ENCODE data around the gene OR12D2. TPM values are rescaled to one million over a fixed set of nuclear protein-coding genes. Genes with fewer than 3 reads are reported as not detected.

Gene OR12D2
- total and polyA plus RNA-seq, 2 of the 4 experiments (the other 2 are of a cell fraction) = not detected

DNA sequence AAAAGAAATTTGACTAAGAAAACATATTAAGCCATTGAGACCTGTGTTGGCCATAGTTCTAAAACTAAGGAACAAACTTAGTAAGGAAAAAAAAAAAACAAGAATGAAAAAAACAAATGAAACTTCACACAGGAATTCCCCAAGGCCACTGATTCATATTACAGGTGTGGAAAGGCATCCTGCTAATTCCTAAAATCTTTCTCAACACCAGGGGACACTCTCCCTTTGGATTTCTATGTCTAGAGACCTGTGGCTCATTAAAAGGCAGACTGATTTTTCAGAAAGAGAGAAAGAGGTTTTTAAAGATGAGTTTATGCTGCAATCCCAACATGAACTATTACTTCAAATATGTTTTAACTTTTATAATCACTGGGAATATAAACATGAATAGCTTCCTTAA, 19.2 kb downstream of the OR12D2 start, which contains the start of gene OR12D1:
OR12D1 (plus strand) TSS at position 341 of the 400 bp plus-strand sequence.
- H3K36me3 ChIP-seq (ENCODE audit: control insufficient read depth, insufficient read depth, low read length) = no peaks in the 10 kb centered on the region
- no peak within 1 kb of the TSS for H2BK20ac ChIP-seq (ENCODE audit: low read depth, low read length)
- no peak within 1 kb of the TSS for H2BK5ac ChIP-seq (ENCODE audit: low read depth, low read length, poor library complexity, severe bottlenecking)
- no peaks in the 10 kb centered on the region for H3K4me1 ChIP-seq (ENCODE audit: control insufficient read depth, insufficient read depth, low read length)
- no peak within 1 kb of the TSS for H3K4me3 ChIP-seq (ENCODE audit: insufficient read depth, low read depth, low read length)
- H4K20me1 ChIP-seq (ENCODE audit: insufficient read depth, low read length) = no peaks in the 10 kb centered on the region
- H3K14ac ChIP-seq (replicated peaks; ENCODE audit: low read depth, low read length) = no peak within 1 kb of the TSS
- no peak within 1 kb of the TSS for H2AK5ac ChIP-seq (ENCODE audit: low read depth, low read length)
- ATAC-seq (ENCODE audit: low read depth) (no peak), DNase-seq (no peak)
- BruUV-seq (replicated peaks) = no TSS peak
- H3K9ac ChIP-seq (ENCODE audit: low read depth, low read length) = no peak within 1 kb of the TSS
- no peaks in the 10 kb centered on the region for H3K9me1 ChIP-seq (ENCODE audit: insufficient read depth, low read length)
- H3K27me3 ChIP-seq (ENCODE audit: control insufficient read depth, insufficient read depth, low read length) = no peaks in the 10 kb centered on the region
- no peaks in the 10 kb centered on the region for H3K79me1 ChIP-seq (ENCODE audit: low read depth in 1 of 2, low read length in 2 of 2)
- H2AFZ ChIP-seq (replicated peaks; ENCODE audit: low read length, poor library complexity) = no peak within 1 kb of the TSS
- POLR2A ChIA-PET (ENCODE audit: unreplicated experiment) = no interaction called here
- H3K27ac ChIP-seq (ENCODE audit: insufficient read depth, low read length) = no peak within 1 kb of the TSS
- H2BK15ac ChIP-seq (ENCODE audit: low read depth, low read length) = no peak within 1 kb of the TSS
- no peak within 1 kb of the TSS for H4K91ac ChIP-seq (ENCODE audit: insufficient read depth, low read depth, low read length)
- intact Hi-C loops (cut with micrococcal nuclease) = no loop called here
- CTCF ChIA-PET = no interaction called here
- no peak within 1 kb of the TSS for H2BK120ac ChIP-seq (ENCODE audit: low read depth, low read length)
- H4K5ac ChIP-seq (ENCODE audit: low read depth, low read length) = no peak within 1 kb of the TSS
- dilution Hi-C loops (cut with HindIII; ENCODE audit: low sequenced_read_pairs, unreplicated experiment) = no loop called here
- H3K4me2 ChIP-seq (ENCODE audit: low read depth, low read length) = no peak within 1 kb of the TSS
- H2AK9ac ChIP-seq (replicated peaks; ENCODE audit: low read depth, low read length, poor library complexity) = no peak within 1 kb of the TSS
- TF ChIP-seq FOS (IDR thresholded peaks at IDR 0.05; ENCODE audit: low read depth, low read length) = no peak
- no peak for TF ChIP-seq CHD1 (IDR thresholded peaks at IDR 0.05; ENCODE audit: low read depth, low read length)
- TF ChIP-seq RFX5 (IDR thresholded peaks at IDR 0.05; ENCODE audit: low read depth, low read length) = no peak
- TF ChIP-seq RAD21 (IDR thresholded peaks at IDR 0.05; ENCODE audit: low read length) = no peak
- TF ChIP-seq, protein P1, sequence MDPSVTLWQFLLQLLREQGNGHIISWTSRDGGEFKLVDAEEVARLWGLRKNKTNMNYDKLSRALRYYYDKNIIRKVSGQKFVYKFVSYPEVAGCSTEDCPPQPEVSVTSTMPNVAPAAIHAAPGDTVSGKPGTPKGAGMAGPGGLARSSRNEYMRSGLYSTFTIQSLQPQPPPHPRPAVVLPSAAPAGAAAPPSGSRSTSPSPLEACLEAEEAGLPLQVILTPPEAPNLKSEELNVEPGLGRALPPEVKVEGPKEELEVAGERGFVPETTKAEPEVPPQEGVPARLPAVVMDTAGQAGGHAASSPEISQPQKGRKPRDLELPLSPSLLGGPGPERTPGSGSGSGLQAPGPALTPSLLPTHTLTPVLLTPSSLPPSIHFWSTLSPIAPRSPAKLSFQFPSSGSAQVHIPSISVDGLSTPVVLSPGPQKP (IDR thresholded peaks at IDR 0.05; ENCODE audit: borderline replicate concordance, low read depth, low read length) = no peak
- no peak for TF ChIP-seq CEBPB (IDR thresholded peaks at IDR 0.05; ENCODE audit: low read depth, low read length)
- no peak for TF ChIP-seq MAFK (IDR thresholded peaks at IDR 0.05; ENCODE audit: low read depth, low read length)
- no peak within 1 kb of the TSS for H4K8ac ChIP-seq (ENCODE audit: low read depth in 2 of 2, low read length in 2 of 2)
- H3K23ac ChIP-seq (ENCODE audit: low read depth, low read length) = no peak within 1 kb of the TSS
- H3K18ac ChIP-seq (ENCODE audit: low read depth, low read length) = no peak within 1 kb of the TSS
- H3K56ac ChIP-seq (ENCODE audit: extremely low read depth, insufficient read depth, low read length) = no peak within 1 kb of the TSS
- H3K9me3 ChIP-seq (ENCODE audit: control insufficient read depth, insufficient read depth, low read length) = peaks cover 11% of the 10 kb centered on the region; the same call in 1 of the 2 replicates
- no peak within 1 kb of the TSS for H3K4ac ChIP-seq (ENCODE audit: low read depth, low read length)
- in situ Hi-C loops (cut with MboI; ENCODE audit: low sequenced_read_pairs) = no loop called here

Measured in IMR-90 (cell line).